Ovary (tissue), 9 donors: ENCODE measurements around the gene ATP2B2. TPM values are rescaled to one million over a fixed set of nuclear protein-coding genes. Genes with fewer than 3 reads are reported as not detected.

Experiments used
- DNase-seq, 5 donors: peaks; one replicate each; pipeline ENCODE4 v3.0.0-alpha.2; 2019 to 2020
- H3K27ac ChIP-seq, 2 donors: fragments of 200-600 bp; one replicate each; pipeline versions ENCODE4 v1.5.1 to v1.8.0; 2019 to 2022
- H3K27me3 ChIP-seq: fragments of 200-600 bp; one replicate; pipeline ENCODE4 v1.8.0; 2022
- H3K36me3 ChIP-seq: fragments of 200-600 bp; sonication (generic); one replicate; pipeline ENCODE4 v1.5.1; 2019
- H3K4me1 ChIP-seq: one replicate; pipeline ENCODE4 v1.8.1; 2013; ENCODE audit warnings: mild to moderate bottlenecking, moderate library complexity; ENCODE audit not compliant: insufficient read depth
- H3K4me3 ChIP-seq: fragments of 200-600 bp; sonication (generic); one replicate; pipeline ENCODE4 v1.5.1; 2017
- H3K9me3 ChIP-seq, 2 donors: fragments of 200-600 bp in 1 of 2; sonication (generic) in 1 of 2; one replicate each; pipeline versions ENCODE4 v1.5.1 to v1.8.1; 2013 to 2019; ENCODE audit warnings: mild to moderate bottlenecking in 1 of 2, moderate library complexity in 1 of 2
- EP300 ChIP-seq: sonication (generic); formaldehyde crosslinking; IDR thresholded peaks from one replicate; pipeline ENCODE4 v1.6.1; 2017; ENCODE audit warnings: antibody characterized with exemption
- POLR2A ChIP-seq: fragments of 450-650 bp; IDR thresholded peaks from one replicate; pipeline ENCODE4 v1.6.1; 2017; ENCODE audit warnings: antibody characterized with exemption, mild to moderate bottlenecking, moderate library complexity
- WGBS, 3 donors: extraction: QIAGEN DNeasy Blood & Tissue Kit in 1 of 3; methylation state at CpG; one replicate each; pipeline versions ENCODE4 v1.1.5 to v1.1.7; 2013 to 2017; 5-methylcytosine and 5-hydroxymethylcytosine counted together
- intact Hi-C, 4 donors: fragments of 100-400 bp; cut with DNase I; formaldehyde crosslinking; loops; one replicate each; pipeline versions ENCODE4 v1.11.0 to v1.15.1; 2022 to 2023
- polyA plus RNA-seq, 2 donors: library from polyadenylated mRNA; stranded (reverse); fragments of 200-250 nt in 1 of 2; fragments of 350-450 nt in 1 of 2; fragmentation: Illumina TruSeq in 1 of 2; extraction: RNeasy Lipid Tissue Mini Kit (QIAGEN cat#74804) in 1 of 2; gene quantifications; one replicate each; pipeline ENCODE4 v1.2.3, GENCODE V29; 2013 to 2014
- total RNA-seq, 7 donors: library from RNA; depleted of rRNA in 2 of 7; stranded (reverse); fragments of >200 nt in 2 of 7; fragmentation: NEBNext Ultra II Directional in 3 of 7; extraction: Animal tissue kit (Norgen Biotek cat#: 25700) in 3 of 7; gene quantifications; one replicate each; pipeline versions ENCODE4 v1.1.0 to v1.2.4, GENCODE V29; 2016 to 2023
- TF ChIP-seq, protein P1 (sequence below), 3 donors: fragments of 450-650 bp in 2 of 3; fragments of 200-600 bp in 1 of 3; IDR thresholded peaks; one replicate each; pipeline versions ENCODE4 v1.5.1 to v1.8.0; 2016 to 2022; ENCODE audit warnings: antibody characterized with exemption in 3 of 3, mild to moderate bottlenecking in 1 of 3
- donor health status: DM: no; HTN: no; CAD: no; lungs with moderate emphysema.
- donor health status: DM: no; HTN: no; CAD: no.
- donor health status: Bipolar disorder and iron deficiency.
- donor health status: DM: yes; HTN: yes; CAD: no.
- donor health status: DM: no; HTN: no; CAD: no.
- donor health status: DM: yes; HTN: yes; CAD: no.

ATP2B2 gene
- total and polyA plus RNA-seq, 9 donors = 0.05 to 11.6 (median 0.52) TPM; not detected in 2

DNA sequence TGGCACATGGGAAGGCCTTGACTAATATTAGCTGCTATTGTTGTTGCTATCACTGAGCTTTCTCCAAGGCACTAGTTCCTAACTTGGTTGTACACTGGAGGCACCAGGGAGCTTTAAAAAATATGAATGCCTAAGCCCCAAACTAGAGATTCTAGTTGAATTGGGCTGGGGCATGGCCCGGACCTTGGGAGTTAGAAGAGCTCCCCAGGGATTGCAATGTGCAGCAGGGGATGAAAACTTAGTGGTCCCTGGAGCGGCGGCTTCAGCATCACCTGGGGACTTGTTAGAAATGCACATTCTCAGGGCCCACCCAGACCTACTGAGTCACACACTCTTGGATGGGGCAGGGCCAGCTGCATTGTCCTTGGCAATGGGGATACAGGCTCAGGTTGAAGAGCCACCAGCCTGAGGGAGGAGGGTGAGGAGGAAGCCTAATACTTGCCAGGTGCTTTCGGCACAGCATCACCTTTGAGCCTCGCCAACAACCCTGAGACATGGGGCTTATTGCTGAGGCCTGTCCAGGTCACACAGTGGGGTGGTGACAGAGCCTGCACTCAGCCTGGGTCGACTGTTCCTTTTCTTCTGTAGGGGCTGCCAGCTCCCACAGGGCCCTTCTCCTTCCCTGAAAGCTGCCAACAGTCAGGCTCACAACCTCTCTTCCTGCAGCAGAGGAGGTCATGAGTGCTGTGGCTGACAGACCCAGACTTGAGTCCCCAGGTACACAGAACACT, 84.5 kb downstream of the ATP2B2 start:
- Histone ChIP-seq H3K4me3 (no peak overlapping the region), H3K27me3 (no peaks in the 10 kb centered on the region), H3K36me3 (no peaks in the 10 kb centered on the region), H3K27ac (no peak overlapping the region), H3K9me3 (no peaks in the 10 kb centered on the region), H3K4me1 (no peaks in the 10 kb centered on the region)
- TF ChIP-seq, protein P1, sequence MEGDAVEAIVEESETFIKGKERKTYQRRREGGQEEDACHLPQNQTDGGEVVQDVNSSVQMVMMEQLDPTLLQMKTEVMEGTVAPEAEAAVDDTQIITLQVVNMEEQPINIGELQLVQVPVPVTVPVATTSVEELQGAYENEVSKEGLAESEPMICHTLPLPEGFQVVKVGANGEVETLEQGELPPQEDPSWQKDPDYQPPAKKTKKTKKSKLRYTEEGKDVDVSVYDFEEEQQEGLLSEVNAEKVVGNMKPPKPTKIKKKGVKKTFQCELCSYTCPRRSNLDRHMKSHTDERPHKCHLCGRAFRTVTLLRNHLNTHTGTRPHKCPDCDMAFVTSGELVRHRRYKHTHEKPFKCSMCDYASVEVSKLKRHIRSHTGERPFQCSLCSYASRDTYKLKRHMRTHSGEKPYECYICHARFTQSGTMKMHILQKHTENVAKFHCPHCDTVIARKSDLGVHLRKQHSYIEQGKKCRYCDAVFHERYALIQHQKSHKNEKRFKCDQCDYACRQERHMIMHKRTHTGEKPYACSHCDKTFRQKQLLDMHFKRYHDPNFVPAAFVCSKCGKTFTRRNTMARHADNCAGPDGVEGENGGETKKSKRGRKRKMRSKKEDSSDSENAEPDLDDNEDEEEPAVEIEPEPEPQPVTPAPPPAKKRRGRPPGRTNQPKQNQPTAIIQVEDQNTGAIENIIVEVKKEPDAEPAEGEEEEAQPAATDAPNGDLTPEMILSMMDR (IDR thresholded peaks at IDR 0.05) = no peak
- TF ChIP-seq POLR2A (no peak), EP300 (no peak)
- DNase-seq = no peak
- 80 to 86% (median 81%) methylated on average over 6 of the region's 6 CpGs for WGBS, 3 donors
- intact Hi-C loops = no loop called here

DNA sequence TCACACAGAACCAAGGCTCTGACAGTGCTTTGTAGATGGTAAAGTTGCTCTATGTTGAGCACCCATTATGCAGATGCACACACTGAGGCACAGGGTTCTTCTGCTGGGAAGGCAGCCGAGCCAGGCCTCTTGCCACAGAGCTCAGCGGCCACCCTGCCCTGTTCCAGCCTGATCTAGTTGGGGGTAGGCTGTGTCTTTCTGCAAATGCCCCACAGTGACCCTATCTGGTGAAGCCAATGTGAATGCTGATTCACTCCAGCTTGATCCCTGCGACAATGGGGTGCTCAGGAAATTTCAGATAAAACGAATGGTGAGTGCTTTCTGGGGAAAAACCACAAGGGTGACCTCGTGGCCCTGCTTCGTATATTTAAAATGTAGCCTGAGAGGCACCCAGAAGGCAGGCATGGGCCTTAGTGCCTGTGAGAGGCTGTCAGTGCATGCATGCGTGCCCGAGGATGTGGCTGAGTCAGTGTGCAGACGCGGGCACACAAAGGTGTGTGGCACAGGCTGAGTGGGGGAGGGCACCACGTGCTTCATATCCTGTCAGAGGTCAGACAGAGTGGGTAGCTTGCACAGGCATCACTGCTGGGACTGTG, 85.7 kb downstream of the ATP2B2 start:
- H3K4me3 ChIP-seq = no peak overlapping the region
- no peaks in the 10 kb centered on the region for H3K36me3 ChIP-seq
- TF ChIP-seq, protein P1 (IDR thresholded peaks at IDR 0.05) = no peak
- no peak for TF ChIP-seq EP300
- no peak for TF ChIP-seq POLR2A
- no peaks in the 10 kb centered on the region for H3K9me3 ChIP-seq
- 65 to 70% (median 67%) methylated on average over 11 of the region's 11 CpGs for WGBS, 3 donors
- no peaks in the 10 kb centered on the region for H3K27me3 ChIP-seq
- no peak overlapping the region for H3K27ac ChIP-seq
- intact Hi-C loops = no loop called here
- no peaks in the 10 kb centered on the region for H3K4me1 ChIP-seq
- DNase-seq = no peak

DNA sequence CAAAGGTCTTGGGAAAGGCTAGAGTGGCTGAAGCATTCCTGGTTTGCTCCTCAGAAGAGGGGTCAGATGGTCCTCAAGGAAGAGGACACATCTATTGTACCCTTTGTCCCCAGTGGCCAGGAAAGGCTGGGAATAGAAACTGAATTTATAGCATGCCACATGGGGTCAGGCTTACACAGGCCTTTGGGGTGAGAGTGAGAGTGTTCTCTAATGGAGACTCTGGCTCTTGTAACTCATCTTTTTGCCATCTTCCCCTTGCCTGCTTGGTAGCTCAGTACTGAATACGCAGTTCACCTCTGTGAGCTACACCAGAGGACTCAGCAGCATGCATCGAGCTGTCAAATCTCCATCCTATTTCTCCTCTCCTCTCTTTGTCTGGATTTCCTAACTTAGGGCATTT, 87.5 kb downstream of the ATP2B2 start:
- TF ChIP-seq EP300 (no peak), POLR2A (no peak)
- TF ChIP-seq, protein P1 (IDR thresholded peaks at IDR 0.05) = no peak
- no peak overlapping the region for H3K4me3 ChIP-seq
- intact Hi-C loops = no loop called here
- no peaks in the 10 kb centered on the region for H3K27me3 ChIP-seq
- no peaks in the 10 kb centered on the region for H3K9me3 ChIP-seq
- H3K36me3 ChIP-seq = no peaks in the 10 kb centered on the region
- no peak for DNase-seq
- H3K27ac ChIP-seq = no peak overlapping the region
- no peaks in the 10 kb centered on the region for H3K4me1 ChIP-seq
- WGBS, 3 donors = 85 to 93% (median 91%) methylated on average over 2 of the region's 2 CpGs

- Histone ChIP-seq H3K4me3 (no peak overlapping the region), H3K27me3 (no peaks in the 10 kb centered on the region), H3K36me3 (no peaks in the 10 kb centered on the region), H3K4me1 (no peaks in the 10 kb centered on the region), H3K9me3 (no peaks in the 10 kb centered on the region), H3K27ac (no peak overlapping the region)
- intact Hi-C loops = no loop called here
- 56 to 61% (median 58%) methylated on average over 15 to 19 of the region's 19 CpGs for WGBS, 3 donors
- TF ChIP-seq POLR2A = no peak
- no peak for TF ChIP-seq EP300
- TF ChIP-seq, protein P1 (IDR thresholded peaks at IDR 0.05) = no peak
- DNase-seq = no peak
Measured at GRCh38 chr3:10416730-10417300, 88.6 kb downstream of the ATP2B2 start.
